HFFc6 (cell line): Measurements from ENCODE around the gene RASSF8. TPM values are rescaled to one million over a fixed set of nuclear protein-coding genes. Genes with fewer than 3 reads are reported as not detected.
A peak's percentile ranks its signal among the peaks of the same experiment; 100 is the strongest.

Source experiments
- DNase-seq: peaks from one replicate; pipeline ENCODE4 v3.0.0-alpha.2; 2018
- H3K27ac Mint-ChIP-seq: 2 replicates; pipeline ENCODE4 v1.8.0; 2020; ENCODE audit warnings: mild to moderate bottlenecking, mixed read lengths
- H3K27me3 Mint-ChIP-seq: 2 replicates; pipeline ENCODE4 v1.8.0; 2021; ENCODE audit warnings: mild to moderate bottlenecking, moderate library complexity, mixed read lengths; ENCODE audit not compliant: insufficient read depth
- H3K36me3 Mint-ChIP-seq: 2 replicates; pipeline ENCODE4 v1.8.0; 2021; ENCODE audit warnings: low read depth, mixed read lengths
- H3K4me1 Mint-ChIP-seq: 2 replicates; pipeline ENCODE4 v1.8.0; 2020; ENCODE audit warnings: low read depth, mixed read lengths
- H3K4me3 Mint-ChIP-seq: 2 replicates; pipeline ENCODE4 v1.8.0; 2020; ENCODE audit warnings: mild to moderate bottlenecking, moderate library complexity, mixed read lengths
- H3K9me3 Mint-ChIP-seq: 2 replicates; pipeline ENCODE4 v1.8.0; 2020; ENCODE audit warnings: mild to moderate bottlenecking, mixed read lengths
- total RNA-seq, 6 experiments: library from RNA; stranded (reverse); fragmentation: NEBNext Ultra II Directional; extraction: Animal tissue kit (Norgen Biotek cat#: 25700); gene quantifications; 2 replicates in 1 of 6; 3 replicates in 5 of 6; pipeline ENCODE4 v1.2.3, GENCODE V29; 2021
- TF ChIP-seq, protein P1 (sequence below): fragments of 200-600 bp; sonication (generic); IDR thresholded peaks from 2 replicates; pipeline ENCODE4 v1.5.0; 2021; ENCODE audit warnings: antibody characterized with exemption, mild to moderate bottlenecking

Gene RASSF8
- total RNA-seq, 6 experiments from 2014 or later = 61.7 to 84.5 (median 77.0) TPM

DNA sequence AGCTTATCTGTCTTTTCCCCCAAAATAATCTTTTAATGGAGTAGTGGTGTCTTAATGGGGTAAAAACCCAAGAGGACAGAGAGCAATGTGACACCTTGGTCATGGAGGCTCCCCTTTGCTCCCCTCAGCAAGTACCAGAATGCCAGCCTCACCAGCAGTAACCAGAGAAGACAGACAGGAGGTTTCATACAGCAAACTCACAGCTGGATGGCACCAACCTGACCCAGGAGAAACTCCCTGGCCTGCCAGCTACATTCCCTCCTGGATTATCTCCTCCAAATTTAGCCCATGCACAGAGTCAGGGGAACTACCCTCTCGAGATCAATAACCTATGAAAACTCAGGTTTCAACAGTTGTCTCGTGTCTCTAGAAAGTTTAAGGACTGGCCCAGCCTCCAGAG is 150.4 kb downstream of the RASSF8 start:
- no peaks in the 10 kb centered on the region for H3K36me3 Mint-ChIP-seq
- H3K4me1 Mint-ChIP-seq = peaks cover 16% of the 10 kb centered on the region
- H3K9me3 Mint-ChIP-seq = no peaks in the 10 kb centered on the region
- DNase-seq = no peak
- TF ChIP-seq, protein P1, sequence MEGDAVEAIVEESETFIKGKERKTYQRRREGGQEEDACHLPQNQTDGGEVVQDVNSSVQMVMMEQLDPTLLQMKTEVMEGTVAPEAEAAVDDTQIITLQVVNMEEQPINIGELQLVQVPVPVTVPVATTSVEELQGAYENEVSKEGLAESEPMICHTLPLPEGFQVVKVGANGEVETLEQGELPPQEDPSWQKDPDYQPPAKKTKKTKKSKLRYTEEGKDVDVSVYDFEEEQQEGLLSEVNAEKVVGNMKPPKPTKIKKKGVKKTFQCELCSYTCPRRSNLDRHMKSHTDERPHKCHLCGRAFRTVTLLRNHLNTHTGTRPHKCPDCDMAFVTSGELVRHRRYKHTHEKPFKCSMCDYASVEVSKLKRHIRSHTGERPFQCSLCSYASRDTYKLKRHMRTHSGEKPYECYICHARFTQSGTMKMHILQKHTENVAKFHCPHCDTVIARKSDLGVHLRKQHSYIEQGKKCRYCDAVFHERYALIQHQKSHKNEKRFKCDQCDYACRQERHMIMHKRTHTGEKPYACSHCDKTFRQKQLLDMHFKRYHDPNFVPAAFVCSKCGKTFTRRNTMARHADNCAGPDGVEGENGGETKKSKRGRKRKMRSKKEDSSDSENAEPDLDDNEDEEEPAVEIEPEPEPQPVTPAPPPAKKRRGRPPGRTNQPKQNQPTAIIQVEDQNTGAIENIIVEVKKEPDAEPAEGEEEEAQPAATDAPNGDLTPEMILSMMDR = no peak
- no peak overlapping the region for H3K27ac Mint-ChIP-seq
- H3K27me3 Mint-ChIP-seq = no peaks in the 10 kb centered on the region; the same call in none of the 2 replicates
- H3K4me3 Mint-ChIP-seq = no peak overlapping the region

DNA sequence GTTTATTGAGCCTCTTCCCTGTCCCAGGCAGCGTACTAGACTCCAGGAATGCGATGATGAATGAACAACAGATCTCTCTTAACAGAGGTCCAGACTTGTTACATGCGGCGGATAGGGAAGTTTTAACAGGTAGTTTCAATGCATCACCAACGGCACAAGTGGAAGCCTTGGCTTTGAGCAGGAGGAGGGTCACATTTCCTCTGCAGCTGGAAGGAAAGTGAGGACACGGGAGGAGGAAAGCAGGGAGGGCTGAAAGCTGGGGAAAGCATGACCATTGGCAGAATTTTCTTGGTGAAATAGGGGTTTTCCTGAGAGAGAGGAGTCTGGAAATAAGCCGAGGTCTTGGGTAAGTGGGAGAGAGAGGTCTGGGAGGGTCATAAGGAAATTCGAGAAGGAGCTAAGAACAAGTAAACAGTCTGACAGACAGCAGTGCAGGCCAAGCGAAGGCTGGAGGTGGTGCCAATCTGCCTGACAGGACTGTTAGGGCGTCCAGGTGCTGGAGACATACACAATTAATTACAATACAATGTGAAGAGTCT is 150.9 kb downstream of the RASSF8 start:
- no peaks in the 10 kb centered on the region for H3K36me3 Mint-ChIP-seq
- H3K4me3 Mint-ChIP-seq = no peak overlapping the region
- no peak overlapping the region for H3K27ac Mint-ChIP-seq
- no peaks in the 10 kb centered on the region for H3K9me3 Mint-ChIP-seq
- TF ChIP-seq, protein P1 = no peak
- H3K4me1 Mint-ChIP-seq = peaks cover 16% of the 10 kb centered on the region
- H3K27me3 Mint-ChIP-seq = no peaks in the 10 kb centered on the region; the same call in none of the 2 replicates
- no peak for DNase-seq

DNA sequence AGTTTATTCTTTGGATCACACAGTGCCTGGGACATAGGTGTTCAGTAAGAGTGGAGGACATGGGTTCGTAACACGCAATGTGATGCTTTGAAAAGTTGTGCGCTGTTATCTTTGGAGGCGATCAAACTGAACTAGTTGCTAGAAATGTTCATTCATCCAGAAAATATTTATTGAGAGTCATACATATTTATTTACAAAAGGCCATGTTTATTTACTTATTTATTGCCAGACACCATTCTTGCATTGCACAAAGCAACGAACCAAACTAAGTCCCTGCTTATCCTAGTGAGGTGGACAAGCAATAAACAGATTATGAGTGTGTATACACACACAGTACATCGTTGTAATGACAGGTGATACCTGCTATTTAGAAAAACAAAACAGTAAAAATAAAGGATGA is 153.8 kb downstream of the RASSF8 start:
- Mint-ChIP-seq H3K27me3 (peaks cover 2% of the 10 kb centered on the region; the same call in 1 of the 2 replicates), H3K27ac (no peak overlapping the region), H3K9me3 (no peaks in the 10 kb centered on the region), H3K4me3 (no peak overlapping the region), H3K4me1 (peaks cover 32% of the 10 kb centered on the region), H3K36me3 (no peaks in the 10 kb centered on the region)
- DNase-seq = no peak
- TF ChIP-seq, protein P1 = no peak

DNA sequence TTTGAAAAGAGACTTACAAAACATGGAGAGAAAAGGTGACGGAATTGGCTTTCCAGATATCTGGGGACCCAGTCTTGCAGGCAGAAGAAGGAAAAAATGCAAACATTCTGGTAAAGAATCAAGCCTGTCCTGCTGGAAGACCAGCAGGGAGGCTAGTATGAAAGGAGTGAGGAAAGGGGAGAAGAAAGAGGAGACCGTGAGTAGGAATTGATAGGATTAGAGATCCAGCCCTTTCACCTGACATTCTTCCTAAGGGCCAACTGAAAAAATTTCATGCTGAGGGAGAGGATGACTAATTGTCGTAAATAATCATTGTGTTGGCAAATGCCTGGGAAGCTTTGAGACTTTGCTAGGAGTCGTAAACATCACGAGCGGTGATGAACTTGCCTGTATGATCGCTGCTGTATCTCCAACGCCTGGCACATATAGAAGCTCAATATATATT is 154.2 kb downstream of the RASSF8 start:
- Mint-ChIP-seq H3K4me1 (peaks cover 33% of the 10 kb centered on the region), H3K27me3 (peaks cover 2% of the 10 kb centered on the region; the same call in 1 of the 2 replicates), H3K36me3 (no peaks in the 10 kb centered on the region), H3K27ac (peak overlapping the region; percentile 9; the same call in 1 of the 2 replicates), H3K9me3 (no peaks in the 10 kb centered on the region), H3K4me3 (peak overlapping the region; percentile 87)
- no peak for DNase-seq
- TF ChIP-seq, protein P1 = no peak

DNA sequence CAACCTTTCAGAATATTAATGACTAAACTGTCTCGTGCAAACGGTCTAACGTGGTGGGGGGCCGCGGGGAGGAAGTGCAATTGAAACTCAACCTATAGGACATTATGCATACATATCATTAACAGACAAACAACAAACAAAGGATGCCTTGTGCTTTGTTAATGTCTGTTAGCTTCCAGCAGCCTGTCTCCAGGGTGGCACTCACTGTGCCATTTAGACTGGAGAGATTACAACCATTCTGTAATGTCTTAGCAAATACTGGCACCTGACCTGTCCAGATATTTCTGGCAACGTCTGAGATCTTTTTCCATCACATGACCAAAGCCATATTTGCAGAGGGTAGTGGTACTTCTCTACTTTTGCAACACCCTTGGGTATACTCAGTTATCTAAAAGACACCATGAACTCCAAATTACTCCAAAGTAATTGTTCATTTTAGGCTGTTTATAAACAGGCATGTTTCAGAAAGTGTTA is 154.7 kb downstream of the RASSF8 start:
- Mint-ChIP-seq H3K4me3 (peak overlapping the region; percentile 87), H3K27me3 (peaks cover 2% of the 10 kb centered on the region; the same call in 1 of the 2 replicates), H3K36me3 (no peaks in the 10 kb centered on the region), H3K9me3 (no peaks in the 10 kb centered on the region), H3K27ac (peak overlapping the region; percentile 90), H3K4me1 (peaks cover 33% of the 10 kb centered on the region)
- TF ChIP-seq, protein P1 = no peak
- DNase-seq = no peak
